Transverse colon (tissue), 4 donors: ENCODE results near the gene TMUB1.

ENCODE experiments used
- CTCF ChIP-seq, 5 experiments: fragments of 200-600 bp in 3 of 5; fragments of 450-650 bp in 2 of 5; sonication (generic) in 3 of 5; IDR thresholded peaks; 1 replicate in 2 of 5; 2 replicates in 3 of 5; pipeline ENCODE4 v1.5.1; 2016 to 2017; ENCODE audit warnings: antibody characterized with exemption in 5 of 5, inconsistent platforms in 3 of 5, mild to moderate bottlenecking in 2 of 5, moderate library complexity in 1 of 5
- POLR2AphosphoS5 ChIP-seq, 3 donors: sonication (generic); formaldehyde crosslinking; IDR thresholded peaks; one replicate each; pipeline ENCODE4 v1.6.1; 2016; ENCODE audit warnings: antibody characterized with exemption in 3 of 3

- TF ChIP-seq CTCF (IDR thresholded peaks at IDR 0.05) (no peak), POLR2AphosphoS5 (IDR thresholded peaks at IDR 0.05) (no peak)
These were observed 31.1 kb upstream of the TMUB1 start for GRCh38 chr7:151114151-151115090.
